HG03575 (cell line): ENCODE results near the gene DGUOK.

Source experiments
- ATAC-seq: cut with Tn5 transposase; IDR thresholded peaks from one replicate; pipeline ENCODE4 v1.9.1; 2021; ENCODE audit not compliant: unreplicated experiment, insufficient number of reproducible peaks, low FRiP score; ENCODE audit errors: extremely low read depth

DGUOK gene

DNA sequence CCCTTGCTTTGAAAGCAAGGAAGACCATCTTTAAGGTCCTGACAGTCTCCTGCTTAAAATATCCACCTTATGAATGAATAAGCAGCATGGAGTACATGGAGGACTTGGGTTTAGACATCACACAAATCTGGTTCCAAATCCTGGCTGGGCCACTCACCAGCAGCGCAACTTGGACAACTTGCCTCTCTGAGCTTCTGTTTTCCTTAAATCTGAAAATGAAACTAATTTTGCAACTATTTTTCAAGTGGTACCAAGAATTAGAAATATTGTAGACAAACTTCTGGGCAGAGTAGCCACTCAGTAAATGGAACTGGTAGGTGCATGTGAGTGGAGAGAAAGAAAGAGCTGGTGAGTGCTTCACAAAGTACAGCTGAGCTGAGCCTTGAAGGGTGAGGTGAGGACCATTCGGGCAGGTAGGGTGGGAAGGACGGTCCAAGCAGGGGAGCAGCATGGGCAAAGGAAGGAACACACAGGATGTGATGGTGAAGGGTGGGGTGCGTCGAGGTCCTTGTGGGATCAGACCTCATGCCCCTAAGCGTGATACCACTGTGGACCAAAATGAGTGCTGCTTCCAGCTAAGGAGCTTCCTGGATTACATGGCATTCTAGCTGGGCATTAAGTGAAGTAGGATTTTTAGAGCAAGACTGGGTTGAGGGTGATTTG, 43.6 kb downstream of the DGUOK start:
- ATAC-seq: no peak

DNA sequence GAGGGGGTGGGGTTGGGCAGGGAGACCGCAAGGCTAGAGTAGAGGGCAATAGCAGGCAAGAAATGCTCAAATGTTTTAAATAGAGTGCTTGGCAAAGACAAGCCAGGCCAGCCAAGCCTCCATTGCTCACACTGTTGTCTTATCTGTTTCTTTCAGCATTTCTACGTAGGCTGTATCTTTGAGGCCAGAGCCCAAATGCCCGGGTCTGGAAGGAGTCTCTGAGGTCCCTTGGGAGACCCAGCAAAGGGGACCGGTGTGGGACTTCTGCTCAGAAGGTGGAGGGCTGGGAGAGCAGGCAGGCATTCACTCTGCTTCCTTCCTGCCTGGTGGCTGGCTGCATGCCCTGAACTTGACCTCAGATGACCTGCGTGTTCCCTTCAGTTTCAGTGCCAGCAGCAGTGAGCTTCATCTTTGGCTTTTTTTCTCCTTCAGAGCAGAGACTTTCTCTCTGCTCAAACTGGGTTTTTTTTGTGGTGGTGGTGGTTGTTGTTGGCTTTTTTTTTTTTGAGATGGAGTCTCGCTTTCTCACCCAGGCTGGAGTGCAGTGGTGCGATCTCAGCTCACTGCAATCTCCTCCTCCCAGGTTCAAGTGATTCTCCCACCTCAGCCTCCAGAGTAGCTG, 44.3 kb downstream of the DGUOK start:
- ATAC-seq: peak; percentile 40

DNA sequence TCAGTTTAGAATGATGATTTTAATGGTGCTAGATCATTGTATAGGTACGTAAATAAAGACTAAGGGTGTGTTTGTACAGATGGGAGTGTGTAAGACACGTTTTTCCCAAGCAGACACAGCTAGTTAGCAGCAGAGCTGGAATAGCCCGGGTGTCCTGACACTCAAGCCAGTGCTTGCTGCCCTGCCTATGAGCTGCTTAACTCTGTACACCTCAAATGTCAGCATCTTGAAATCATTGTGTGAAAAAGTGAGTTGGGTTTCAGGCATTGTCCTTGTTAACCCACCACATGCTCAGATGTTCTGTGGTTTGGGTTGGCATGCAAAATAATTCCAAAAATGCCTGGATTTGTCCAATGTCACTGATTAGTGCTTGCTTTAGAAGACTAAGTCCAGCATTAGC, 45.0 kb downstream of the DGUOK start:
- no peak for ATAC-seq

GRCh38 chr2:73972846-73973245, 46.2 kb downstream of the DGUOK start:
- no peak for ATAC-seq

DNA sequence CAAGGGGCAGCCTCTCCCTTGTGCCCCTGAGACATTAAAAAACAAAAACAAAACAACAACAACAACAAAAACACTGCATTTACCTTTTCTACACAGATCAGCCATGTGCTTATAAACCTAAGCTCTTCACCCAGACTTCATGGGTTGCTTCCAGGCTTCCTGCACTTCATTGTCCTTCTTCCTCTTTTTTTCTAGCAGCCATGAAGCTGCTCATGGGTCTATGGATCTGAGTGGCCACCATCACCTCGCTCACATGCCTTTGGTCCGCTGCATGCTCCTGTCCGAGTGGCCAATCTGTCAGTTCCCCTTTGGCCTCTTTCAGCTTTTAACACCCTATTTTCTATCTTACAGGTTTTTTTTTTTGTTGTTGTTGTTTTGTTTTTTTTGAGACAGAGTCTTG, 49.1 kb downstream of the DGUOK start:
- ATAC-seq: no peak

DNA sequence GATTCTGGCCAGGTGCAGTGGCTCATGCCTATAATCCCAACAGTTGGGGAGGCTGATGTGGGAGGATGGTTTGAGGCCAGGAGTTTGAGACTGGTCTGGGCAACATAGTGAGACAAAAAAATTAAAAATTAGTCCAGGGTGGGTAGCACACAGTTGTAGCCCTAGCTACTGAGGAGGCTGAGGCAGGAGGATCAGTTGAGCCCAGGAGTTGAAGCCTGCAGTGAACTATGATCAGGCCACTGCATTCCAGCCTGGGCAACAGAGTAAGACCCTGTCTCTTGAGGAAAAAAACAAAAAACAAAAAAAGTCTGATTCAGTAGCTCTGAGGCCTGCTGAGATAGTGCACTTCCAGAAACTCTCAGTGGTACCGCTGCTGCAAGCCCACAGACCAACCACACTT, 50.1 kb downstream of the DGUOK start:
- no peak for ATAC-seq

DNA sequence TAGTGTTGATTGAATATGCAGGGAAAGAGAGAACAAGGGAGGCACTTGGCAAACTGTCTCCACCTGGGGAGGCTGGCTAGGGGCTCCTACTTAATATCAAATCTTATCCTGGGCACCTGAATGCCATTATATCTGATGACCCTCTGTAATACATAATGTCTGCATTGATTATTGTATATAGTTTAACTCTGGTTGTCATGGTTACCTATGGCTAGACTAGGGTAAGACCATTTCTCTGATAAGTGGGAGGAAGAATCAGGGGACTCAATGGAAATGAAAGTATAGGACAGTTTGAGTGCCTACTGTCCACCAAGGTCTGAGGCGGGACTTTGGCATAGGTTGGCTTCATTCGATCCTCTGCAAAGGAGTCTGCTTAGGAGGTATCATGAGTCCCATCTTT, 50.8 kb downstream of the DGUOK start:
- ATAC-seq: no peak

DNA sequence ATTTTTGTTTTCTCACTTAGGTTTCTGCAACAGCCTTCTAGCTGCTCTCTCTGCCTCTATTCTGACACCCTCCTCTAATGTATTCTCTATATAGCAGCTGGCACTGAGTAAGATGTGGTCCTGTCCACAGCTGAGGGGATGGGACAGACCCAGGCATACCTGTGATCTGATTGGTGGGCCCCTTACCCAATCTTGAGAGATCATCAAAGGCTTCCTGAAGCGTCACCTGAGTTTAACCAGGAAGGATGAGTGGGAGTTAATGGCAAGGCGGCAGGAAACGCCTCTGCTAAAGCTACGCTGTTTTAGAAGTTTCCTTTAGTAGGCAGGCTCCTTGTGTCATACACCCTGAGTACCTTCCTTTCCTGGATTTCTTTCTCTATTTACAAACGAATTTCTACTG, 52.3 kb downstream of the DGUOK start:
- no peak for ATAC-seq

DNA sequence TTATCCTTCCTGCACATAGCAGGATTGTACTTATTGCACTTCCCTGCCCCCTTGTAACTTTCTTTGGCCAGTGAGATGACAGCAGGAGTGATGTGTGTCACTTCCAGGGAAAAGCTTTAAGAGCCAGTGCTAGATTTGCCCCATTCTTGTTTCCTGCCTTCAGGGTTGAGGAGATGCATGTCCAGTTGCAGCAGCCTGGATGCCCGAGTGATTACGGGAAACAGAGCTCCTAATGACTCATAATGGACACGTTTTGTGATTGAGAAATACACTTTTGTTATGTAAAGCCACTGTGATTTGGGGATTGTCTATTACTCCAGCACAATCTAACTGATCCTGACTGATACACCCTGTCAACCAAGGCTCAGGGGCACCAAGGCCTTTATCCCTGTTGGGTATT, 53.0 kb downstream of the DGUOK start:
- no peak for ATAC-seq

GRCh38 chr2:73980566-73980965, 53.9 kb downstream of the DGUOK start:
- no peak for ATAC-seq

DNA sequence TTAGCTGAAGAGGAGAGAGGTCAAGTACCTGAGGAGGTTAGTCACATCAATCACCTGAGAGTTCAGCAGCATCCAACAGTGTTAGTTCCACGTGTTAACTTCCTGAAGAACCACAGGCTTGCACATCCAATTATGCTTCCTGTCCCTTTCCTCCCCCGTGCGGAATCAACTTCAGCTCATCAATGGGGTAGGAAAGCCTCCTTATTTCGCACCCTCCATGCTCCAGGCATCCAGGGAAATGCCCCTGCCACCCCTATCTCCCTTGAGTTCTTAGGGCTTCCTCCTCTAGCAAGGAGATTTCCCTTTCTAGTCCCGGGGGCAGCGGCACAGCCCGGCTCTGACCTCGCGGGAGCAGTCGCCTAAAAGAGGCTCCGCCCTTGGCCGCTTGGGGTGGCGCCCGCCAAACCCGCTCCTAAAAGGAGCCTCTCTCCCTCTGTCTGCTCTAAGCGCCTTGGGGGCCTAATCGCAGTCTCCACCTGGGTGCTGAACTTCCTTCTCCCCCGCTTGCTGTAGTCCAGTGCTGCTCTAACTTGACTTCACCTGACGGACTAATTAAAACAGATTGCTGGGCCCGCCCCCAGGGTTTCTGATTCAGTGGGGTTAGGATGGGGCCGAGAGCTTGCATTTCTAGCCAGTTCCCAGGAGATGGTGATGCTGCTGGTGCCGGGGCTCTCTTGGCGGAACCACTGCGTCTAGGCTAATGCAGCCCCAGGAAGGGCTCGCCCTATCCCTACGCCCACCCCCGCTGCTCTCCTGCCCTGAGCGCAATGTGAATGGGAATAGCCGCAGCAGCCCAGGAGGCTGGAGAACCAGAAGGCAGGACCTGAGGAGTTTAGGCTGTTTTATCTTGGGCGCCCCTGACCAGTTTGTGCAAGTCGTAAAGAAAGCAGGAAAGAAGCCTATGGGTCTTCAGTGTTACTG, 54.7 kb downstream of the DGUOK start:
- no peak for ATAC-seq

DNA sequence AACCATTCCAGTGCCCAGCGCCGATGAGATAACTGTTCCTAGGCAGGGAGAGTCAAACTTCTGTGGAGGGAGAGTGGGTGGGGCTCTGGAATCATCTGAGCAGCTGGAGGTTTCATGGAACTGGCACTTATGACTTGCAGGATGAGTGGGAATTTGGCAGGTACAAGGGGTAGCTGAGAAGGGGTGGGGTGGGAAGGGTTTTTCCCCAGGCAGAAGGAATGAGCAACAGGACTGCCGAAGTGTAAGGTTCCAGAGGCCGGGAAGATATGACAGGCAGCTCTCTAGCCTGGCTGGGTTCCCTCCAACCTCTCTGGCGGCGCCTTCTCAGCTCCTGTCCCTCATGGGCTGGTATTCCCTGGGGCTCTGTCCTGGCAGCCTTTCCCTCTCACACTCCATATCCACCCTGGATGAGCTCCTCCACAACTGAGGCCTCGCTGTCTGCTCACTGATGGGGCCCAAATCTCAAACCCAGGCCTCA, 55.5 kb downstream of the DGUOK start:
- no peak for ATAC-seq

- ATAC-seq: no peak
Measured at GRCh38 chr2:73983322-73984202, 56.9 kb downstream of the DGUOK start.

DNA sequence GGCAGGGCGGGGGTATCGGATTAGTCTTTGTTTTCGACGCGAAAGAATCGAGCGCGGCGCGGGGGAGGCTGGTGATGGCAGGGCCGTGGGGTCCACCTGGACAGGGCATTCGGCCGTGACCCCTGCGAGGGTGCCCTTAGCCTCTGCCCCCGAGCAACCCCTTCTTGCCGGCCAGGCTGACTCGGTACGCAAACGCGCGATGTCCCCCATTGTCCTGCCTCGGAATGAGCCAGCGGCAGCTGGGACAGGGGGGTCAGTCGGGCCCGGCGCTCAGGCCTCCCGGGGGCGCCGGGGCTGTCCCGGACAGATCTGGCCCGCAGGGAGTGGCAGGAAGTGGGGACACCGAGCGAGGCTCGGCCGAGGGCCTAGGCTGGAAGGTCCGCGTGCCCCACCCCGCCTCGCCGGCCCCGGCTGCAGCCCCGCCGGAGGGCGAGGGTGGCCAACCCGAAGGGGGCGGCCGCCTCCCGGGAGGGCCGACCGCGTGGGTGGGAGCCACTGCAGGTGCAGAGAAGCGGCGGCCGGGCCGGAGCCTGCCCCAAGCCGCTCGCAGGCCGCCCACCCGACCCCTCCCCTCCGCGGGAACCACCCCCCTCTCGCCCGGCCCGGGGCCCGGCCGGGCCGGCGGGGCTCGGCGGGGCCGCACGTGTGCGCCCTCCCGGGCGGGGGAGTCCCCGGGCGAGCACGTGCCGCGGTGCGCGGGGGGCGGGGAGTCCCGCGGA, 57.7 kb downstream of the DGUOK start, which contains the start of gene TET3:
TSS of gene TET3 (plus strand) at position 708 of the 719 bp plus-strand sequence. CDS start 1,494 bp downstream, outside the sequence.
- no peak for ATAC-seq

DNA sequence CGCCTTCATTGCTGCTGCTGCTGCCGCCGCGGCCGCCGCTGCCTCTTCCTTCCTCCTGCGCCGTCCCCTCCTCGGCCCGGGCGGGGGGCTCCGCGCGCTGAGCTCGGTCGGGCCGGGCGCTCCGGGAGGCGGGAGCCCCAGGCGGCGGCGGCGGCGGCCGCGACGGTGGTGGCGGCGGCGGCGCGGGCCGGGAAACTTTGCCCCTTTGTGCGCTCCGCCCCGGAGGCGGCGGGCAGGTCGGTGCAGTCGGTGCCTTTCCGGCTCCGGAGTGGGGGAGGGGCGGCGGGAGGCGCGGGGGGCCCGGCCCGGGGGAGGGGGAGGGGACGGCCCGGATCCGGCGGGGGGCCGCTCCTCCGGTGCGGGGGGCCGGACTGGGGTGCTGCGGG, 58.2 kb downstream of the DGUOK start:
- ATAC-seq: no peak

- ATAC-seq: no peak
Measured at GRCh38 chr2:73985308-73986084, 58.8 kb downstream of the DGUOK start.

- ATAC-seq: no peak
Measured at GRCh38 chr2:73986085-73986681, 59.5 kb downstream of the DGUOK start.
